ENCODE results near the gene IMPACT. TPM values are rescaled to one million over a fixed set of nuclear protein-coding genes. Genes with fewer than 3 reads are reported as not detected.

The IMPACT gene
- total and polyA plus RNA-seq, 2 of the 8 experiments (the other 6 are each of a cell fraction or from before 2014, with no cell fraction given), result 31.1 to 44.6 TPM

DNA sequence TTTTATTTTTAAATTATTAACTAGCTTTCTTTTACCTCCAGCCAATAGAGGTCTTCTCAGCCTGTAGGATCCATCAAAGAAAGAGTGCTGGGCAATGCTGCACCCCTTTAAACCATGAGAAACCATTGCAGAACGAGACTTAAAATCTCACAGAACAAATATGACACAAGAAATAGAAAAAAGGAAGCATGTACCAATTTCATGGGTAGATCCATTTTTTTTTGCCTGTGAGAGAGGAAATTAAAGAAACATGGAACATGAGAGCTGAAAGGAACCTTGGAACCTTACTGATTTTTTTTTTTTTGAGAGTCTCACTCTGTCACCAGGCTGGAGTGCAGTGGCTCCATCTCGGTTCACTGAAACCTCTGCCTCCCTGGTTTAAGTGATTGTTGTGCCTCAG is 47.9 kb downstream of the IMPACT start:
- Histone ChIP-seq H3K14ac (ENCODE audit: insufficient read length) (no peak overlapping the region), H3K27ac (ENCODE audit: low read depth, low read length) (no peak overlapping the region), H4K8ac (ENCODE audit: extremely low read depth, insufficient read depth, low read length) (no peak overlapping the region), H4K91ac (replicated peaks; ENCODE audit: insufficient read length, low read length) (no peak overlapping the region), H3K79me2 (ENCODE audit: control insufficient read depth in 1 of 2, insufficient read depth in 2 of 2, low read length in 2 of 2) (no peaks in the 10 kb centered on the region), H3K79me1 (ENCODE audit: low read depth, low read length) (no peaks in the 10 kb centered on the region), H3K36me3 (ENCODE audit: control insufficient read depth in 2 of 4, insufficient read depth in 4 of 4, low read length in 3 of 4) (no peaks in the 10 kb centered on the region), H2BK15ac (ENCODE audit: low read length) (no peak overlapping the region), H3K23me2 (ENCODE audit: low read depth, low read length) (no peaks in the 10 kb centered on the region), H3K9ac (replicated peaks in 1 of 4; ENCODE audit: extremely low read depth in 1 of 4, low read depth in 3 of 4, low read length in 3 of 4) (no peak overlapping the region), H2AFZ (ENCODE audit: low read length) (no peak overlapping the region), H3K4me2 (ENCODE audit: insufficient read depth in 1 of 2, low read depth in 2 of 2, low read length in 2 of 2) (no peak overlapping the region), H4K5ac (ENCODE audit: insufficient read length, low read depth, low read length) (no peak overlapping the region), H3K18ac (ENCODE audit: extremely low read depth, low read length) (no peak overlapping the region), H2AK5ac (ENCODE audit: low read depth, low read length) (no peak overlapping the region), H3K4ac (replicated peaks; ENCODE audit: insufficient read length, low read depth, low read length) (no peak overlapping the region), H3K9me3 (ENCODE audit: insufficient read depth in 2 of 2, low read depth in 1 of 2, low read length in 1 of 2) (peaks cover 0 to 3% of the 10 kb centered on the region in 2 experiments; a peak in 1 of 4 replicates), H2BK12ac (ENCODE audit: low read depth, low read length) (no peak overlapping the region), H2BK20ac (ENCODE audit: low read length) (no peak overlapping the region), H3K4me3 (ENCODE audit: extremely low read depth in 1 of 4, insufficient read depth in 2 of 4, low read depth in 3 of 4, low read length in 4 of 4) (no peak overlapping the region), H4K20me1 (replicated peaks in 1 of 2; ENCODE audit: control insufficient read depth in 1 of 2, insufficient read depth in 2 of 2, low read length in 2 of 2) (no peaks in the 10 kb centered on the region), H3K4me1 (replicated peaks in 1 of 4; ENCODE audit: control insufficient read depth in 3 of 4, insufficient read depth in 4 of 4, low read length in 3 of 4) (no peaks in the 10 kb centered on the region), H3K56ac (replicated peaks; ENCODE audit: insufficient read length, low read depth, low read length) (no peak overlapping the region), H3K27me3 (replicated peaks in 1 of 4; ENCODE audit: control insufficient read depth in 3 of 4, extremely low read depth in 1 of 4, insufficient read depth in 3 of 4, low read length in 3 of 4) (no peaks in the 10 kb centered on the region), H2BK120ac (replicated peaks; ENCODE audit: low read depth, low read length) (no peak overlapping the region), H2BK5ac (ENCODE audit: low read depth, low read length) (no peak overlapping the region), H3K23ac (ENCODE audit: insufficient read length) (no peak overlapping the region)
- ChIA-PET CTCF (ENCODE audit: partially characterized antibody) (interaction anchor here (0.6 to 2.0 kb wide), 7 partner anchors 11 to 115 kb away, joined by 3 to 7 read pairs (median 5); no protein-coding TSS in a partner anchor), POLR2A (ENCODE audit: partially characterized antibody) (interaction anchor here (0.9 to 1.8 kb wide), 2 partner anchors 13 to 336 kb away, joined by 4 read pairs; partner anchors contain the start of gene CABYR)
- FAIRE-seq (no peak), DNase-seq (ENCODE audit: low read depth in 1 of 2, low spot score in 2 of 2) (no peak)
- no peak for TF ChIP-seq SIRT6 (IDR thresholded peaks at IDR 0.05; ENCODE audit: low read length)
- TF ChIP-seq PHF8 (conservative IDR thresholded peaks at IDR 0.05; ENCODE audit: low read depth, low read length), result no peak
- no peak for TF ChIP-seq KDM5A (IDR thresholded peaks at IDR 0.05; ENCODE audit: low read length)
- TF ChIP-seq MAFK (IDR thresholded peaks at IDR 0.05; ENCODE audit: low read depth, low read length), result no peak
- TF ChIP-seq NANOG (IDR thresholded peaks at IDR 0.05; ENCODE audit: insufficient read depth, low read depth, low read length, poor library complexity, severe bottlenecking), result no peak
- no peak for TF ChIP-seq RFX5 (IDR thresholded peaks at IDR 0.05; ENCODE audit: borderline replicate concordance, low read depth, low read length)
- 88% methylated on average over 2 of the region's 2 CpGs; no CpG with 5 or more reads in 1 of the 2 experiments for WGBS, 2 experiments (ENCODE audit: extremely low coverage in 1 of 2, insufficient coverage in 1 of 2, insufficient read length in 1 of 2, insufficient replicate concordance in 2 of 2, low coverage in 1 of 2, low lambda C conversion rate in 2 of 2, missing lambda C conversion rate in 1 of 2)

Data from H1 (cell line).